Uterus (tissue), 4 donors: Measurements from ENCODE around the gene SH3GL2. TPM values are rescaled to one million over a fixed set of nuclear protein-coding genes. Genes with fewer than 3 reads are reported as not detected.

Source experiments
- DNase-seq, 2 donors: peaks; one replicate each; pipeline ENCODE4 v3.0.0-alpha.2; 2019 to 2020
- H3K27ac ChIP-seq, 2 donors: fragments of 200-600 bp; sonication (generic); 1 replicate in 1 of 2; 2 replicates in 1 of 2; pipeline ENCODE4 v1.5.1; 2016 to 2018
- H3K27me3 ChIP-seq, 2 donors: fragments of 200-600 bp; sonication (generic); one replicate each; pipeline ENCODE4 v1.5.1; 2018 to 2019; ENCODE audit warnings: control low read depth in 1 of 2
- H3K36me3 ChIP-seq, 2 donors: fragments of 200-600 bp; sonication (generic); one replicate each; pipeline ENCODE4 v1.5.1; 2019; ENCODE audit warnings: control low read depth in 1 of 2
- H3K4me1 ChIP-seq, 2 donors: fragments of 200-600 bp; sonication (generic); one replicate each; pipeline ENCODE4 v1.5.1; 2018 to 2019; ENCODE audit warnings: control low read depth in 1 of 2
- H3K4me3 ChIP-seq, 2 donors: fragments of 200-600 bp; sonication (generic); 1 replicate in 1 of 2; 2 replicates in 1 of 2; pipeline ENCODE4 v1.5.1; 2018 to 2019; ENCODE audit warnings: mild to moderate bottlenecking in 1 of 2
- H3K9me3 ChIP-seq, 2 donors: fragments of 200-600 bp; sonication (generic); one replicate each; pipeline ENCODE4 v1.5.1; 2019; ENCODE audit warnings: control low read depth in 1 of 2
- CTCF ChIP-seq, 4 experiments: fragments of 200-600 bp in 2 of 4; fragments of 450-650 bp in 2 of 4; sonication (generic) in 2 of 4; IDR thresholded peaks; one replicate each; pipeline ENCODE4 v1.5.1; 2016 to 2019; ENCODE audit warnings: antibody characterized with exemption in 4 of 4, mild to moderate bottlenecking in 2 of 4, moderate library complexity in 1 of 4
- POLR2A ChIP-seq, 2 donors: fragments of 450-650 bp; IDR thresholded peaks; one replicate each; pipeline ENCODE4 v1.6.1; 2016; ENCODE audit warnings: antibody characterized with exemption in 2 of 2, mild to moderate bottlenecking in 1 of 2, moderate library complexity in 1 of 2
- intact Hi-C: fragments of 100-400 bp; cut with DNase I; formaldehyde crosslinking; loops from one replicate; pipeline ENCODE4 v1.15.1; 2023; ENCODE audit warnings: low total_unique reads
- total RNA-seq, 4 donors: library from RNA; depleted of rRNA in 3 of 4; stranded (reverse); fragments of >200 nt in 3 of 4; gene quantifications; one replicate each; pipeline versions ENCODE4 v1.1.0 to v1.2.4, GENCODE V29; 2014 to 2023
- donor health status: DM: yes; HTN: yes; CAD: no.

SH3GL2 gene
- total RNA-seq, 4 donors from 2014 or later, result 2.4 to 7.0 (median 2.4) TPM; not detected in 1

- no peak for TF ChIP-seq CTCF (IDR thresholded peaks at IDR 0.05)
- TF ChIP-seq POLR2A (IDR thresholded peaks at IDR 0.05), result no peak
- no peaks in the 10 kb centered on the region for H3K36me3 ChIP-seq
- intact Hi-C loops, result no loop called here
Observed at GRCh38 chr9:17742067-17742466, 163.2 kb downstream of the SH3GL2 start.

DNA sequence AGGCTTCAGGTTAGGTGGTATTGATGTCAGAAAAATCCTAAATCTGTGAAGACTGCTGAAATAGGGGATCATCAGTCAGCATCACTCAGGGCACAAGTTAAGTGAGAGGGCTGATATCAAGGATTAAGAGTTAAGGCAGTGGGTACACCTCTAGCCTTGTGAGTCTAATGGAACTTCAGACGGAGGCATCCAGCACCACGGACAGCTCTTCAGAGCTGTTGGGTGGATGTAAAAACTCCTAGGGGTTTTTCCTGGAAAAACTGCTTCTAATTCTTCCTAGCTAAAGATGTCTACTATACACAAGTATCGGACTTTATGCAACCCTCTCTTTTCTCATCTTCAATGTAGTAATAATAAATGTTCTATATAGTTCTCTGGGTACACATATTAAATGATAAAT lies 165.9 kb downstream of the SH3GL2 start:
- H3K27me3 ChIP-seq, result no peaks in the 10 kb centered on the region
- H3K9me3 ChIP-seq, result no peaks in the 10 kb centered on the region
- no peak overlapping the region for H3K4me3 ChIP-seq
- intact Hi-C loops, result no loop called here
- TF ChIP-seq POLR2A (IDR thresholded peaks at IDR 0.05), result no peak
- no peak for TF ChIP-seq CTCF (IDR thresholded peaks at IDR 0.05)
- H3K36me3 ChIP-seq, result no peaks in the 10 kb centered on the region
- H3K4me1 ChIP-seq, result no peaks in the 10 kb centered on the region
- no peak overlapping the region for H3K27ac ChIP-seq
- DNase-seq, result no peak

More at GRCh38 chr9:17742067-17742466, 163.2 kb downstream of the SH3GL2 start:
- no peaks in the 10 kb centered on the region for H3K27me3 ChIP-seq
- no peaks in the 10 kb centered on the region for H3K4me1 ChIP-seq
- H3K4me3 ChIP-seq, result no peak overlapping the region
- no peak for DNase-seq
- no peak overlapping the region for H3K27ac ChIP-seq
- H3K9me3 ChIP-seq, result no peaks in the 10 kb centered on the region

GRCh38 chr9:17750269-17750668 lies 171.4 kb downstream of the SH3GL2 start:
- no peaks in the 10 kb centered on the region for H3K9me3 ChIP-seq
- no peaks in the 10 kb centered on the region for H3K36me3 ChIP-seq
- DNase-seq, result no peak
- intact Hi-C loops, result no loop called here
- no peaks in the 10 kb centered on the region for H3K4me1 ChIP-seq
- no peaks in the 10 kb centered on the region for H3K27me3 ChIP-seq
- no peak overlapping the region for H3K27ac ChIP-seq
- TF ChIP-seq CTCF (IDR thresholded peaks at IDR 0.05) (no peak), POLR2A (IDR thresholded peaks at IDR 0.05) (no peak)
- H3K4me3 ChIP-seq, result no peak overlapping the region

- intact Hi-C loops, result no loop called here
- no peaks in the 10 kb centered on the region for H3K9me3 ChIP-seq
- TF ChIP-seq CTCF (IDR thresholded peaks at IDR 0.05) (no peak), POLR2A (IDR thresholded peaks at IDR 0.05) (no peak)
- no peaks in the 10 kb centered on the region for H3K4me1 ChIP-seq
- no peak overlapping the region for H3K4me3 ChIP-seq
- no peaks in the 10 kb centered on the region for H3K36me3 ChIP-seq
- DNase-seq, result no peak
- H3K27me3 ChIP-seq, result no peaks in the 10 kb centered on the region
- H3K27ac ChIP-seq, result no peak overlapping the region
Observed at GRCh38 chr9:17751486-17751885, 172.6 kb downstream of the SH3GL2 start.

GRCh38 chr9:17752021-17752420 lies 173.2 kb downstream of the SH3GL2 start:
- H3K4me3 ChIP-seq, result no peak overlapping the region
- H3K36me3 ChIP-seq, result no peaks in the 10 kb centered on the region
- intact Hi-C loops, result no loop called here
- DNase-seq, result no peak
- H3K4me1 ChIP-seq, result no peaks in the 10 kb centered on the region
- no peak overlapping the region for H3K27ac ChIP-seq
- H3K27me3 ChIP-seq, result no peaks in the 10 kb centered on the region
- TF ChIP-seq POLR2A (IDR thresholded peaks at IDR 0.05), result no peak
- TF ChIP-seq CTCF (IDR thresholded peaks at IDR 0.05), result no peak
- H3K9me3 ChIP-seq, result no peaks in the 10 kb centered on the region
